Brain microvascular endothelial cell (primary cell): ENCODE measurements around the gene CFAP77.

ENCODE experiments used
- DNase-seq: peaks from one replicate; pipeline ENCODE4 v3.0.0-alpha.2; 2020
- H3K27ac ChIP-seq: fragments of 250-450 bp; sonication (Bioruptor Pico); 2 replicates; pipeline ENCODE4 v1.5.1; 2020; ENCODE audit warnings: mild to moderate bottlenecking, moderate library complexity
- H3K27me3 ChIP-seq: fragments of 250-450 bp; sonication (Bioruptor Pico); replicated peaks from 2 replicates; pipeline ENCODE4 v1.5.1; 2020; ENCODE audit warnings: mild to moderate bottlenecking
- H3K36me3 ChIP-seq: fragments of 250-450 bp; sonication (Bioruptor Pico); replicated peaks from 2 replicates; pipeline ENCODE4 v1.5.1; 2020; ENCODE audit warnings: mild to moderate bottlenecking
- H3K4me3 ChIP-seq: 2 replicates; pipeline ENCODE4 v1.5.1; 2011; ENCODE audit warnings: low read depth, mild to moderate bottlenecking, control low read depth, low read length, moderate library complexity
- CTCF ChIP-seq: IDR thresholded peaks from 2 replicates; pipeline ENCODE4 v1.5.1; 2011; ENCODE audit warnings: low read depth, mild to moderate bottlenecking, moderate library complexity, low read length, control low read depth, inconsistent platforms; ENCODE audit errors: missing control alignments
- in situ Hi-C: cut with HindIII; loops from 2 replicates; pipeline ENCODE4 v1.10.0; 2017; ENCODE audit warnings: low sequenced_read_pairs, low pct_ligation_motif_present

CFAP77 gene

DNA sequence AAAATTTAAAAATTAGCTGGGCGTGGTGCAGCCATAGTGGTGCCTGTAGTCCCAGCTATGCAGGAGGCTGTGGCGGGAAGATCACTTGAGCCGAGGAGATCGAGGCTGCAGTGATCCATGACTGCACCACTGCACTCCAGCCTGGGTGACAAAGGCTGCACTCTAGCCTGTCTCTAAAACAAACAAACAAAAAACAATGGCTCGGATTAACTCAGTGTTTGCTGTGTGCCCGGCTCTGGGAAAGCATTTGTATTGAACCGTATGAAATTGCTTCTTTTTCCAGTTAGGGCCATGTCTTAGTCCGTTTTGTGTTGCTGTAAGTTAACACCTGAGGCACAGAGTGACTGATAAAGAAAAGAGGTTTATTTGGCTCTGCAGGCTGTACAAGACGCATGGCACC lies 62.6 kb downstream of the CFAP77 start:
- in situ Hi-C loops = no loop called here
- DNase-seq = no peak
- no peaks in the 10 kb centered on the region for H3K27me3 ChIP-seq
- H3K4me3 ChIP-seq = no peak overlapping the region
- no peak for TF ChIP-seq CTCF
- no peaks in the 10 kb centered on the region for H3K36me3 ChIP-seq
- no peak overlapping the region for H3K27ac ChIP-seq

GRCh38 chr9:132474253-132474652 lies 64.2 kb downstream of the CFAP77 start:
- Histone ChIP-seq H3K36me3 (no peaks in the 10 kb centered on the region), H3K27me3 (no peaks in the 10 kb centered on the region), H3K27ac (no peak overlapping the region), H3K4me3 (no peak overlapping the region)
- in situ Hi-C loops = no loop called here
- peak; percentile 17 for DNase-seq
- no peak for TF ChIP-seq CTCF

DNA sequence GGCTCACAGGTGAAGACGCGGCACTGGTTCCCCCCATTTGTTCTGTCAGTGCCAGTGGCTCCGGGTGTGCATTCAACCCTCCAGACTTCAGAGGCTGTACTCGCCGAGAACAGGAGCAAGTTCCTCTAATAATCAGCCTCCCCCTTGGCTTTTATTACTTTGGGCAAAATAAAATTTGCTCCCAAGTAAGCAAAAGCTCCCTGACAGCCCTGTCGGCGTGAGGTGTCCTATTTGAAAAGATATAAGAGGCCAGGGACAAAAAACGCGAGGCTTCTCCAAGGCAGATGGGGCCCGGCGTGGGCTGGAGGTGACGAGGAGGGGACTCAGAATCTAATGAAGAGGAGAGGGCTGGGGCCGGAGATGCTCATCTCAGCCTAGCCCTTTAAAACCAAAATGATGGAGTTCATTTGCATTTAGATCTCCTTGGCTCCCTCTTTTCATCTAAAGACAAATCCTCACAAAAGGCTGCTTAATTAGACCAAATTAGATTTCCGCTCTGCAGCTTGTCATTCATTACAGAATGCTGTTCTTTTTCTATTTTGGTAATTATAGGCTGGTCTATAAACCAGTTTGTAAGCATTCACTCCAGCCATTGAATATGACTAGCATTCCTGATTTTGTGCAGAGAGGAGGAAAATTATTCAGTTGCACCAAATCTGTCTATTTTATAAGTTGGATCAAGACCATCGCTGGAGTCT lies 68.5 kb downstream of the CFAP77 start:
- Histone ChIP-seq H3K27me3 (peaks cover 9% of the 10 kb centered on the region), H3K27ac (no peak overlapping the region), H3K36me3 (no peaks in the 10 kb centered on the region), H3K4me3 (no peak overlapping the region)
- in situ Hi-C loops = no loop called here
- TF ChIP-seq CTCF = no peak
- no peak for DNase-seq

GRCh38 chr9:132479733-132480132 lies 69.7 kb downstream of the CFAP77 start:
- no peak for DNase-seq
- Histone ChIP-seq H3K4me3 (no peak overlapping the region), H3K27me3 (peaks cover 9% of the 10 kb centered on the region), H3K27ac (no peak overlapping the region), H3K36me3 (no peaks in the 10 kb centered on the region)
- in situ Hi-C loops = no loop called here
- TF ChIP-seq CTCF = no peak

GRCh38 chr9:132481053-132481849 lies 71.2 kb downstream of the CFAP77 start:
- TF ChIP-seq CTCF = no peak
- Histone ChIP-seq H3K27me3 (peaks cover 14% of the 10 kb centered on the region), H3K36me3 (no peaks in the 10 kb centered on the region), H3K4me3 (no peak overlapping the region), H3K27ac (no peak overlapping the region)
- no peak for DNase-seq
- in situ Hi-C loops = no loop called here
